Activated naive CD4-positive, alpha-beta T cell treated with anti-CD3 and anti-CD28 coated beads, Interleukin-2, amount 50 U/mL, for 72 hours (primary cell): ENCODE data around the gene PSG1. TPM values are rescaled to one million over a fixed set of nuclear protein-coding genes. Genes with fewer than 3 reads are reported as not detected.
"Not testable (repeated sequence)": the region's sequence is repeated elsewhere in the genome, so short reads cannot be mapped to it uniquely, and the experiment has no call there.

ENCODE experiments used
- ATAC-seq, 2 donors: fragments of 150-1000 bp; cut with Tn5 transposase; 2 replicates each; pipeline ENCODE4 v1.10.0; 2021; ENCODE audit warnings: mild to moderate bottlenecking in 2 of 2, moderate library complexity in 2 of 2
- DNase-seq, 2 donors: peaks; one replicate each; pipeline ENCODE4 v3.0.0; 2021 to 2022; ENCODE audit warnings: low spot score in 2 of 2
- H3K27ac Mint-ChIP-seq, 2 donors: one replicate each; pipeline ENCODE4 v1.8.0; 2022; ENCODE audit warnings: mild to moderate bottlenecking in 2 of 2, mixed read lengths in 2 of 2
- H3K36me3 Mint-ChIP-seq, 2 donors: one replicate each; pipeline ENCODE4 v1.8.0; 2022; ENCODE audit warnings: mixed read lengths in 2 of 2
- H3K9me3 Mint-ChIP-seq, 2 donors: one replicate each; pipeline ENCODE4 v1.8.0; 2022; ENCODE audit warnings: mixed read lengths in 2 of 2
- total RNA-seq, 2 donors: library from RNA; stranded (reverse); gene quantifications; one replicate each; pipeline ENCODE4 v1.2.3, GENCODE V29; 2022

PSG1 gene
- total RNA-seq, 2 donors from 2014 or later = 0.45 to 0.64 TPM

GRCh38 chr19:42897729-42898128 lies 18.2 kb upstream of the PSG1 start:
- not testable (repeated sequence) for H3K9me3 Mint-ChIP-seq, H3K36me3 Mint-ChIP-seq, H3K27ac Mint-ChIP-seq, DNase-seq, ATAC-seq

GRCh38 chr19:42890446-42890845 lies 10.9 kb upstream of the PSG1 start:
- DNase-seq, ATAC-seq, H3K36me3 Mint-ChIP-seq: not testable (repeated sequence)

GRCh38 chr19:42887876-42888445 lies 8.4 kb upstream of the PSG1 start:
- H3K27ac Mint-ChIP-seq, DNase-seq, H3K36me3 Mint-ChIP-seq, H3K9me3 Mint-ChIP-seq, ATAC-seq: not testable (repeated sequence)

More at GRCh38 chr19:42890446-42890845, 10.9 kb upstream of the PSG1 start:
- not testable (repeated sequence) for H3K9me3 Mint-ChIP-seq, H3K27ac Mint-ChIP-seq

GRCh38 chr19:42882730-42883129 lies 3.2 kb upstream of the PSG1 start:
- not testable (repeated sequence) for H3K27ac Mint-ChIP-seq, ATAC-seq, DNase-seq, H3K9me3 Mint-ChIP-seq, H3K36me3 Mint-ChIP-seq

- H3K27ac Mint-ChIP-seq, DNase-seq, H3K9me3 Mint-ChIP-seq, ATAC-seq, H3K36me3 Mint-ChIP-seq: not testable (repeated sequence)
These were observed 2.5 kb upstream of the PSG1 start for GRCh38 chr19:42882010-42882409.

GRCh38 chr19:42881279-42881678 lies 1.8 kb upstream of the PSG1 start:
- H3K27ac Mint-ChIP-seq, ATAC-seq, H3K36me3 Mint-ChIP-seq, H3K9me3 Mint-ChIP-seq: not testable (repeated sequence)
- peak in 1 of 2 donors; percentile 5 for DNase-seq

GRCh38 chr19:42880621-42881020 lies 1.1 kb upstream of the PSG1 start:
- ATAC-seq, H3K36me3 Mint-ChIP-seq, H3K9me3 Mint-ChIP-seq, DNase-seq: not testable (repeated sequence)
- H3K27ac Mint-ChIP-seq = peak overlapping the region in 1 of 2 donors; percentile 14

- H3K36me3 Mint-ChIP-seq, H3K27ac Mint-ChIP-seq, ATAC-seq, DNase-seq, H3K9me3 Mint-ChIP-seq: not testable (repeated sequence)
These were observed 2.9 kb downstream of the PSG1 start for GRCh38 chr19:42876596-42876995.

GRCh38 chr19:42875881-42876280 lies 3.6 kb downstream of the PSG1 start:
- not testable (repeated sequence) for H3K9me3 Mint-ChIP-seq, H3K36me3 Mint-ChIP-seq, DNase-seq, ATAC-seq
- H3K27ac Mint-ChIP-seq = peak overlapping the region in 1 of 2 donors; percentile 79

- not testable (repeated sequence) for DNase-seq, H3K27ac Mint-ChIP-seq, H3K36me3 Mint-ChIP-seq, ATAC-seq, H3K9me3 Mint-ChIP-seq
These were observed 4.4 kb downstream of the PSG1 start for GRCh38 chr19:42874901-42875813.

GRCh38 chr19:42874136-42874535 lies 5.4 kb downstream of the PSG1 start:
- H3K36me3 Mint-ChIP-seq, H3K9me3 Mint-ChIP-seq, DNase-seq, ATAC-seq: not testable (repeated sequence)
- H3K27ac Mint-ChIP-seq = peak overlapping the region in 1 of 2 donors; percentile 27

GRCh38 chr19:42872608-42873007 lies 6.9 kb downstream of the PSG1 start:
- no peaks in the 10 kb centered on the region for H3K36me3 Mint-ChIP-seq
- H3K9me3 Mint-ChIP-seq = no peaks in the 10 kb centered on the region
- DNase-seq = no peak
- no peak for ATAC-seq
- H3K27ac Mint-ChIP-seq = no peak overlapping the region

- no peaks in the 10 kb centered on the region for H3K36me3 Mint-ChIP-seq
- DNase-seq (no peak), ATAC-seq (no peak)
- H3K27ac Mint-ChIP-seq = no peak overlapping the region
- H3K9me3 Mint-ChIP-seq = peaks cover 0 to 3% of the 10 kb centered on the region in 2 donors
These were observed 22.0 kb downstream of the PSG1 start for GRCh38 chr19:42857544-42857867.

- not testable (repeated sequence) for H3K9me3 Mint-ChIP-seq, H3K27ac Mint-ChIP-seq, H3K36me3 Mint-ChIP-seq, ATAC-seq
- peak in 1 of 2 donors; percentile 3 for DNase-seq
These were observed 22.5 kb downstream of the PSG1 start for GRCh38 chr19:42856866-42857543.

- DNase-seq, ATAC-seq, H3K27ac Mint-ChIP-seq, H3K9me3 Mint-ChIP-seq, H3K36me3 Mint-ChIP-seq: not testable (repeated sequence)
These were observed 24.8 kb downstream of the PSG1 start for GRCh38 chr19:42854745-42855144.

GRCh38 chr19:42853231-42853630 lies 26.3 kb downstream of the PSG1 start:
- H3K27ac Mint-ChIP-seq, H3K36me3 Mint-ChIP-seq, DNase-seq, ATAC-seq, H3K9me3 Mint-ChIP-seq: not testable (repeated sequence)

GRCh38 chr19:42852821-42853220 lies 26.7 kb downstream of the PSG1 start:
- H3K27ac Mint-ChIP-seq, ATAC-seq, H3K9me3 Mint-ChIP-seq, H3K36me3 Mint-ChIP-seq, DNase-seq: not testable (repeated sequence)
